ENCODE measurements around the gene CENPT. TPM values are rescaled to one million over a fixed set of nuclear protein-coding genes. Genes with fewer than 3 reads are reported as not detected.

Gene CENPT
- total RNA-seq, 4 donors from 2014 or later, result 15.7 to 43.8 (median 26.2) TPM

DNA sequence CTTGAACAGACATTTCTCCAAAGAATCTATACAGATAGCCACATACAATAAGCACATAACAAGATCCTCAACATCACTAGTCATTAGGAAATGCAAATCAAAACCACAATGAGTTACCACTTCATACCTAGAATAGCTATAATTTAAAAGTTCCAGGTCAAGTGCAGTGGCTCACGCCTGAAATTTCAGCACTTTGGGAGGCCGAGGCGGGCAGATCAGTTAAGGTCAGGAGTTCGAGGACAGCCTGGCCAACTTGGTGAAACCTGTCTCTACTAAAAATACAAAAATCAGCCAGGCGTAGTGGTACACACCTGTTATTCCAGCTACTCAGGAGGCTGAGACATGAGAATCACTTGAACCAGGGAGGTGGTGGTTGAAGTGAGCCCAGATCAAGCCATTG is 61.0 kb downstream of the CENPT start:
- Histone ChIP-seq H3K36me3 (no peaks in the 10 kb centered on the region), H3K27me3 (no peaks in the 10 kb centered on the region), H3K27ac (no peak overlapping the region), H3K4me3 (replicated peaks in 1 of 3) (no peak overlapping the region), H3K9me3 (no peaks in the 10 kb centered on the region), H3K4me1 (peaks cover 8 to 17% of the 10 kb centered on the region in 2 donors)
- no peak for TF ChIP-seq POLR2A (IDR thresholded peaks at IDR 0.05)
- TF ChIP-seq, protein P1, sequence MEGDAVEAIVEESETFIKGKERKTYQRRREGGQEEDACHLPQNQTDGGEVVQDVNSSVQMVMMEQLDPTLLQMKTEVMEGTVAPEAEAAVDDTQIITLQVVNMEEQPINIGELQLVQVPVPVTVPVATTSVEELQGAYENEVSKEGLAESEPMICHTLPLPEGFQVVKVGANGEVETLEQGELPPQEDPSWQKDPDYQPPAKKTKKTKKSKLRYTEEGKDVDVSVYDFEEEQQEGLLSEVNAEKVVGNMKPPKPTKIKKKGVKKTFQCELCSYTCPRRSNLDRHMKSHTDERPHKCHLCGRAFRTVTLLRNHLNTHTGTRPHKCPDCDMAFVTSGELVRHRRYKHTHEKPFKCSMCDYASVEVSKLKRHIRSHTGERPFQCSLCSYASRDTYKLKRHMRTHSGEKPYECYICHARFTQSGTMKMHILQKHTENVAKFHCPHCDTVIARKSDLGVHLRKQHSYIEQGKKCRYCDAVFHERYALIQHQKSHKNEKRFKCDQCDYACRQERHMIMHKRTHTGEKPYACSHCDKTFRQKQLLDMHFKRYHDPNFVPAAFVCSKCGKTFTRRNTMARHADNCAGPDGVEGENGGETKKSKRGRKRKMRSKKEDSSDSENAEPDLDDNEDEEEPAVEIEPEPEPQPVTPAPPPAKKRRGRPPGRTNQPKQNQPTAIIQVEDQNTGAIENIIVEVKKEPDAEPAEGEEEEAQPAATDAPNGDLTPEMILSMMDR (IDR thresholded peaks at IDR 0.05), result no peak
- no peak for DNase-seq
- intact Hi-C loops (cut with DNase I), result no loop called here
- WGBS, 2 donors, result 85 to 91% methylated on average over 5 of the region's 5 CpGs

DNA sequence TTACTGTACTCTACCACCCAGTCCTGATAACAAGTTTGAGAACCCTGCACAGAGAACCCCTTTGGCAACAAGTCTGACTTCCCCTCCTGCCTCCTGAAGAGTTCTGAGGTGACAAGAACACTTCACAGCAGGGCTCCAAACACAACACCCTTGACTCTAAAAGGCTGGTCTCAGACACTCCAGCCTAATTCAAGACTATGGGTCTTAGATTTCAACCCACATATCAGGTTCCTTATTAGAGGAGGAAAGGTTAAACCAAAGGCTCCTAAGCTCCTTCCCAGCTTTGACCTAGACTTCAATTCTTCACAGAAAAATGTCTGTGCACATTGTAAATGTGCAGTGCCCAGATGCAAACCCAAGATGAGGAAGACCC is 64.2 kb downstream of the CENPT start:
- Histone ChIP-seq H3K36me3 (no peaks in the 10 kb centered on the region), H3K4me1 (peaks cover 8 to 24% of the 10 kb centered on the region in 2 donors), H3K9me3 (no peaks in the 10 kb centered on the region), H3K4me3 (replicated peaks in 1 of 3) (no peak overlapping the region), H3K27ac (no peak overlapping the region), H3K27me3 (no peaks in the 10 kb centered on the region)
- no peak for TF ChIP-seq POLR2A (IDR thresholded peaks at IDR 0.05)
- TF ChIP-seq, protein P1 (IDR thresholded peaks at IDR 0.05), result no peak
- no peak for DNase-seq
- intact Hi-C loops (cut with DNase I), result no loop called here

DNA sequence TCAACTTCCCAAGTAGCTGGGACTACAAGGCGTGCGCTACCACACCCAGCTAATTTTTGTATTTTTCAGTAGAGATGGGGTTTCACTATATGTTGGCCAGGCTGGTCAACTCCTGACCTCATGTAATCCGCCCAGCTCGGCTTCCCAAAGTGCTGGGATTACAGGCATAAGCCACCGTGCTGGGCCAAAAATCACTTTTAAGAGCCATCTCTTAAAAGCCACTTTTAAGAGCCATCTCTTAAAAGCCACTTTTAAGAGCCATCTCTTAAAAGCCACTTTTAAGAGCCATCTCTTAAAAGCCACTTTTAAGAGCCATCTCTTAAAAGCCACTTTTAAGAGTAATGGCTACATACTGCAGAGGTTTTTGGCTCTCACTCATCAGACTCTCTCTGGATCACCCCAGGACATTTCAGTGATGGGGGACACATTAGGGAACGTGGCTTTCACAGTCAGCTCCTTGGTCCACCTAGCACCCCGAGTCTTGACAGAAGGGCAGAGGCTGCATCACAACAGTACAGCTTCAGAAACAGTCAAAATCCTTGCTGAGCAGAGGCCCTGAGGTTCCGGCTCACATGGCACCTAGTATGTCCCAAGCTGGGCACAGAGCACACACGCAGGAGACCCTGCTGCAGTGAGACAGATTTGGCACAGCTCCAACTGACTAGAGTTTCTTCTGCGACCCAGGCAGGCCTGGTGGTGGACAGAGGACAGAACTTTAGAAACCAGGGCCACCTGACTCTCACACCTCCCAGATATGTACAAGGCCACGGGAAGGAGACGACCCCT is 64.7 kb downstream of the CENPT start:
- Histone ChIP-seq H3K4me1 (peaks cover 8 to 24% of the 10 kb centered on the region in 2 donors), H3K27me3 (no peaks in the 10 kb centered on the region), H3K27ac (no peak overlapping the region), H3K36me3 (no peaks in the 10 kb centered on the region), H3K4me3 (replicated peaks in 1 of 3) (no peak overlapping the region), H3K9me3 (no peaks in the 10 kb centered on the region)
- peak; percentile 37 to 42 for DNase-seq
- TF ChIP-seq, protein P1 (IDR thresholded peaks at IDR 0.05), result no peak
- TF ChIP-seq POLR2A (IDR thresholded peaks at IDR 0.05), result no peak
- 29 to 48% methylated on average over 12 of the region's 12 CpGs for WGBS, 2 donors
- intact Hi-C loops (cut with DNase I), result no loop called here

DNA sequence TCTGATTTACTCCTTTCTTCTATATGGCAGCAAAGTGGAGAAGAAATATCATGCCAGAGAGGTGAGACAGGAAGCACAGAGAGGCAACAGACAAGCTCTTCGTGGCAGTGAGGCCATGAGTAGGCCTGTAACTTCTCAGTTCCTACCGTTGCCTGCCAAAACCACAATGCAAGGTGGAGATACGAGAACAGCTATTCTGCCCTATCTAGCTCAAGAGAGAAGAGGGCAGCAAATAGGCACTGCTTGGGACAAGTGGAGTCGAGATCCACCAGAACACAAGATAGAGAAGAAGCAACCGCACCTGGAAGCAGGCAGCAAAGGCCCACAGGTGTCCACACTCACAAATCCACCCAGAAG is 66.0 kb downstream of the CENPT start:
- TF ChIP-seq, protein P1 (IDR thresholded peaks at IDR 0.05), result no peak
- WGBS, 2 donors, result 86 to 89% methylated on average over 5 of the region's 5 CpGs
- Histone ChIP-seq H3K27me3 (no peaks in the 10 kb centered on the region), H3K27ac (no peak overlapping the region), H3K9me3 (no peaks in the 10 kb centered on the region), H3K36me3 (no peaks in the 10 kb centered on the region), H3K4me3 (replicated peaks in 1 of 3) (no peak overlapping the region), H3K4me1 (peaks cover 8 to 24% of the 10 kb centered on the region in 2 donors)
- intact Hi-C loops (cut with DNase I), result no loop called here
- no peak for DNase-seq

DNA sequence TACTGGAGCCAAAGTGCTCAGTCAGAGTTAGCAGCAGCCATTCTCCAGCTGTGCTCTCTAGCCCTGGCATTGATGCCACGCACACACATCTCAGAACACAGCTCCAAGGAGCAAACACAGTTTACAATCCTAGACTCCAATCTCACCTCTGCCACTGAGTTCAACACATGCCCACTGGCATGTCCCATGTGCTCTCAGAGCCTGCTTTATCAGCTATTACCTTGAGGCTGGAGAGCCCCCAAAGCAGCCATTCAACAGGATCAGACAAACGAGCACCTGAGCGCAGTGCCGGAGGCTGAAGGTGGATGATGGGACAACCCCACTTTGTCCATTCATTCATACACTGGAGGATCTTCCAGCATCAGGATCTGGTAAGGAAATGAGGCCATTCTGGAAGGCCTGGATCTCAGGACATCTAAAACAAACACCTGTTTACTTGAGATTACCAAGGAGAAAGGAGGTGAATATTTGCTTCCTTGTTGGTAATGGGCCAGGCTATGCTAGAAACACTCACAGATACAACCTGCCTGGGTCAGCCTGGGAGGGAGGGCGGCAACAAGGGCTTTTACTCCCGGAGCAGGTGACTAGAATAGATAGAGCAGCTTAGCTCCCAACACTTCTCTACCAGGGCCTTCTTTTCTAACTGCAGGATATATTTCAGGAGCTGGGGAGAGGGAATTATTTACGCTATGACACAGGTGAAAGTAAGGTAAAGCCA is 66.5 kb downstream of the CENPT start:
- no peak overlapping the region for H3K4me3 ChIP-seq (replicated peaks in 1 of 3)
- no peaks in the 10 kb centered on the region for H3K27me3 ChIP-seq
- peaks cover 8 to 24% of the 10 kb centered on the region in 2 donors for H3K4me1 ChIP-seq
- 95 to 100% methylated on average over 7 of the region's 7 CpGs for WGBS, 2 donors
- H3K27ac ChIP-seq, result no peak overlapping the region
- no peak for DNase-seq
- no peaks in the 10 kb centered on the region for H3K36me3 ChIP-seq
- no peak for TF ChIP-seq POLR2A (IDR thresholded peaks at IDR 0.05)
- TF ChIP-seq, protein P1 (IDR thresholded peaks at IDR 0.05), result no peak
- no peaks in the 10 kb centered on the region for H3K9me3 ChIP-seq
- intact Hi-C loops (cut with DNase I), result no loop called here

All from thyroid gland (tissue), 4 donors.